ENCODE results near the gene ZNF429. TPM values are rescaled to one million over a fixed set of nuclear protein-coding genes. Genes with fewer than 3 reads are reported as not detected.

The ZNF429 gene
- total RNA-seq, 1 experiment from 2014 or later: 0.66 TPM

DNA sequence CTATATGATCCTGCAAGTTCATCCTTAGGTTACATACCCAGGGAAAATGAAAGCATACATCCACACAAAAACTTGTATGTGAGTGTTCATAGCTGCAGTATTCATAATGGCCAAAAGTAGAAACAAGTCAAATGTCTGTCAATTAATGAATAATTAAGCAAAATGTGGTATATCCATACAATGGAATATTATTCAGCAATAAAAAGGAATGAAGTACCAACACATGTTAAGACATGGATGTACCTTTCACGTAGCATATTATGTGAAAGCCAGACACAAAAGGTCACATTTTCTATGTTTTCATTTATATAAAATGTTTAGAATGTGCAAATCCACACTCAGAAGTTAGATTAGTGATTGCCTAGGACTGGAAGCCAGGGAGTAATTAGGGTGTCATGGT is 75.4 kb downstream of the ZNF429 start:
- Histone ChIP-seq H3K9me3 (ENCODE audit: low read length) (peaks cover 20% of the 10 kb centered on the region; the same call in 1 of the 2 replicates), H4K20me1 (ENCODE audit: low read length) (no peaks in the 10 kb centered on the region), H3K4me3 (ENCODE audit: low read length) (no peak overlapping the region), H3F3A (ENCODE audit: low read length, unreplicated experiment) (no peaks in the 10 kb centered on the region), H2AFZ (ENCODE audit: low read length) (no peak overlapping the region), H3K9ac (ENCODE audit: low read length) (no peak overlapping the region), H3K9me2 (replicated peaks; ENCODE audit: low read length) (no peaks in the 10 kb centered on the region), H3K4me1 (ENCODE audit: insufficient read depth, low read length) (no peaks in the 10 kb centered on the region), H3K27ac (ENCODE audit: low read length) (no peak overlapping the region), H3K79me2 (ENCODE audit: low read length) (no peaks in the 10 kb centered on the region), H3K4me2 (ENCODE audit: low read length) (no peak overlapping the region), H3K27me3 (ENCODE audit: low read length) (no peaks in the 10 kb centered on the region), H3K36me3 (ENCODE audit: low read depth, low read length) (no peaks in the 10 kb centered on the region)
- DNase-seq: no peak
- TF ChIP-seq, protein P1, sequence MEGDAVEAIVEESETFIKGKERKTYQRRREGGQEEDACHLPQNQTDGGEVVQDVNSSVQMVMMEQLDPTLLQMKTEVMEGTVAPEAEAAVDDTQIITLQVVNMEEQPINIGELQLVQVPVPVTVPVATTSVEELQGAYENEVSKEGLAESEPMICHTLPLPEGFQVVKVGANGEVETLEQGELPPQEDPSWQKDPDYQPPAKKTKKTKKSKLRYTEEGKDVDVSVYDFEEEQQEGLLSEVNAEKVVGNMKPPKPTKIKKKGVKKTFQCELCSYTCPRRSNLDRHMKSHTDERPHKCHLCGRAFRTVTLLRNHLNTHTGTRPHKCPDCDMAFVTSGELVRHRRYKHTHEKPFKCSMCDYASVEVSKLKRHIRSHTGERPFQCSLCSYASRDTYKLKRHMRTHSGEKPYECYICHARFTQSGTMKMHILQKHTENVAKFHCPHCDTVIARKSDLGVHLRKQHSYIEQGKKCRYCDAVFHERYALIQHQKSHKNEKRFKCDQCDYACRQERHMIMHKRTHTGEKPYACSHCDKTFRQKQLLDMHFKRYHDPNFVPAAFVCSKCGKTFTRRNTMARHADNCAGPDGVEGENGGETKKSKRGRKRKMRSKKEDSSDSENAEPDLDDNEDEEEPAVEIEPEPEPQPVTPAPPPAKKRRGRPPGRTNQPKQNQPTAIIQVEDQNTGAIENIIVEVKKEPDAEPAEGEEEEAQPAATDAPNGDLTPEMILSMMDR (conservative IDR thresholded peaks at IDR 0.05; ENCODE audit: low read depth, low read length): no peak
- TF ChIP-seq EZH2phosphoT487 (IDR thresholded peaks at IDR 0.05; ENCODE audit: borderline replicate concordance, low read length): no peak
- no peak for TF ChIP-seq EZH2 (IDR thresholded peaks at IDR 0.05; ENCODE audit: low read length, unreplicated experiment)
- CTCF ChIA-PET: no interaction called here
- POLR2A ChIA-PET (ENCODE audit: unreplicated experiment): no interaction called here
- ATAC-seq: no peak
- BruUV-seq (replicated peaks): no TSS peak
- intact Hi-C loops (cut with micrococcal nuclease): no loop called here

DNA sequence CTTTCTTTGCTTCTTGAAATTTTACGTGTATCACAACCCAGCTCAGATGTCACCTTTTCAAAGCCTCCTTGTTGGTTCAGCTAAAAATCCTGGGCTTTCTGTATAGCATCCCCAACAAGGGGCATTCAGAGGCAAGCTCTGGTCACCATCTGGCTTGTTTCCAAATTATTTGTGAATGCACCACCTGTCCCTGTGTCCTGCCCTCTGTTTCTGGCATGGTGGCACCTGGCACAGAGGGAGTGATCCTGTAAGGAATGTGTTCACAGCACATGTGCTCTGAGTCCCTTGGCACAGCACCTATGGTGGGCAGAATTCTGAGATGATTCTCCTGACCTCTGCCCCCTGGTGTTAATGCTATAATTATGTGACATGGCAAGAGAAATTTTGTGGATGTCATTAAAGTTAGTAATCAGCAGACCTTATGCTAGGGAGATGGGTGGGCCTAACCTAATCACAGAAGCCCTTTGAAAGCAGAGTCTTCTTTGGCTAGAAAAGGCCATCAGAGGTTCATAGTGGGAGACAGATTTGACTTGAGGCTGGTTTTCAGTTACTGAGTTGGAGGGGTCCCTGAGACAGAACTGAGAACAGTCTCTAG is 76.3 kb downstream of the ZNF429 start:
- H3K79me2 ChIP-seq (ENCODE audit: low read length): no peaks in the 10 kb centered on the region
- POLR2A ChIA-PET (ENCODE audit: unreplicated experiment): no interaction called here
- no peak overlapping the region for H3K9ac ChIP-seq (ENCODE audit: low read length)
- TF ChIP-seq, protein P1 (conservative IDR thresholded peaks at IDR 0.05; ENCODE audit: low read depth, low read length): no peak
- TF ChIP-seq EZH2phosphoT487 (IDR thresholded peaks at IDR 0.05; ENCODE audit: borderline replicate concordance, low read length) (no peak), EZH2 (IDR thresholded peaks at IDR 0.05; ENCODE audit: low read length, unreplicated experiment) (no peak)
- no peak for DNase-seq
- no peaks in the 10 kb centered on the region for H3K36me3 ChIP-seq (ENCODE audit: low read depth, low read length)
- no peaks in the 10 kb centered on the region for H4K20me1 ChIP-seq (ENCODE audit: low read length)
- H3K27me3 ChIP-seq (ENCODE audit: low read length): no peaks in the 10 kb centered on the region
- no peak overlapping the region for H3K27ac ChIP-seq (ENCODE audit: low read length)
- CTCF ChIA-PET: no interaction called here
- no TSS peak for BruUV-seq (replicated peaks)
- H3K9me2 ChIP-seq (replicated peaks; ENCODE audit: low read length): no peaks in the 10 kb centered on the region
- H3K4me1 ChIP-seq (ENCODE audit: insufficient read depth, low read length): no peaks in the 10 kb centered on the region
- H2AFZ ChIP-seq (ENCODE audit: low read length): no peak overlapping the region
- no peak overlapping the region for H3K4me3 ChIP-seq (ENCODE audit: low read length)
- H3F3A ChIP-seq (ENCODE audit: low read length, unreplicated experiment): no peaks in the 10 kb centered on the region
- intact Hi-C loops (cut with micrococcal nuclease): no loop called here
- no peak overlapping the region for H3K4me2 ChIP-seq (ENCODE audit: low read length)
- H3K9me3 ChIP-seq (ENCODE audit: low read length): peaks cover 20% of the 10 kb centered on the region; the same call in 1 of the 2 replicates
- no peak for ATAC-seq

DNA sequence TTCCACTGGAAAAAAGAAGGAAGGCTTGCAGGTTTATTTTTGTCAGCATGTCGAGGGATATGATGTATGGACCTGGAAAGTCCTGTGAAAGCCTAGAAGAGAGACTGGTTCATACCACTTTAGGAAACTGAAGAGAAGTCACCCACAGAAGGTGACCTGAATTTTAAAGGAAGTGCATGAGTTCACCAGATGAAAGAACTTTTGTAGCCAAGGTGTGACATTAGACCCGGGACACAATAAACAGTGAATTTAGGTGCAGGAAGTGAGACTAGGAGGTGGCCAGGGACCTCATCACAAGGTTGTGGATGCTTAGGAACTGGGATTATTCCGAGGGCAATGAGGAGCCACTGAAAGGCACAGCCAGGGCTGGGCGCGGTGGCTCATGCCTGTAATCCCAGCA is 79.1 kb downstream of the ZNF429 start:
- Histone ChIP-seq H3K4me3 (ENCODE audit: low read length) (no peak overlapping the region), H3K9me3 (ENCODE audit: low read length) (peaks cover 17% of the 10 kb centered on the region; the same call in 1 of the 2 replicates), H2AFZ (ENCODE audit: low read length) (no peak overlapping the region), H4K20me1 (ENCODE audit: low read length) (no peaks in the 10 kb centered on the region), H3F3A (ENCODE audit: low read length, unreplicated experiment) (no peaks in the 10 kb centered on the region), H3K9ac (ENCODE audit: low read length) (no peak overlapping the region), H3K27me3 (ENCODE audit: low read length) (no peaks in the 10 kb centered on the region), H3K79me2 (ENCODE audit: low read length) (no peaks in the 10 kb centered on the region), H3K4me2 (ENCODE audit: low read length) (no peak overlapping the region), H3K9me2 (replicated peaks; ENCODE audit: low read length) (no peaks in the 10 kb centered on the region), H3K27ac (ENCODE audit: low read length) (no peak overlapping the region), H3K4me1 (ENCODE audit: insufficient read depth, low read length) (no peaks in the 10 kb centered on the region), H3K36me3 (ENCODE audit: low read depth, low read length) (no peaks in the 10 kb centered on the region)
- DNase-seq (no peak), ATAC-seq (no peak)
- CTCF ChIA-PET: no interaction called here
- BruUV-seq (replicated peaks): no TSS peak
- POLR2A ChIA-PET (ENCODE audit: unreplicated experiment): no interaction called here
- TF ChIP-seq, protein P1 (conservative IDR thresholded peaks at IDR 0.05; ENCODE audit: low read depth, low read length): no peak
- TF ChIP-seq EZH2 (IDR thresholded peaks at IDR 0.05; ENCODE audit: low read length, unreplicated experiment): no peak
- no peak for TF ChIP-seq EZH2phosphoT487 (IDR thresholded peaks at IDR 0.05; ENCODE audit: borderline replicate concordance, low read length)
- intact Hi-C loops (cut with micrococcal nuclease): no loop called here
